GM23338 (cell line): ENCODE data around the gene PRDX3. TPM values are rescaled to one million over a fixed set of nuclear protein-coding genes. Genes with fewer than 3 reads are reported as not detected.

Experiments
- ATAC-seq: fragments of 200-7000 bp; cut with Tn5 transposase; 3 replicates; pipeline ENCODE4 v1.9.1; 2020
- DNase-seq: peaks from one replicate; pipeline ENCODE4 v3.0.0-alpha.2; 2015; ENCODE audit warnings: low spot score
- H2AFZ ChIP-seq: fragments of 200-600 bp; sonication (generic); 2 replicates; pipeline ENCODE4 v1.8.0; 2016; ENCODE audit warnings: antibody characterized with exemption, mild to moderate bottlenecking, moderate library complexity
- H3F3A ChIP-seq: fragments of 200-600 bp; sonication (generic); replicated peaks from 2 replicates; pipeline ENCODE4 v1.8.0; 2017; ENCODE audit warnings: antibody characterized with exemption, mixed run types, low read depth
- H3K27ac ChIP-seq: fragments of 200-600 bp; sonication (generic); 2 replicates; pipeline ENCODE4 v1.6.1; 2016; ENCODE audit warnings: low read depth
- H3K27me3 ChIP-seq: fragments of 200-600 bp; sonication (generic); 2 replicates; pipeline ENCODE4 v1.8.0; 2016; ENCODE audit warnings: mild to moderate bottlenecking, mixed run types, moderate library complexity; ENCODE audit not compliant: insufficient read depth
- H3K36me3 ChIP-seq: fragments of 200-600 bp; sonication (generic); 2 replicates; pipeline ENCODE4 v1.8.0; 2016; ENCODE audit warnings: mild to moderate bottlenecking; ENCODE audit not compliant: insufficient read depth
- H3K4me1 ChIP-seq: fragments of 200-600 bp; sonication (generic); 2 replicates; pipeline ENCODE4 v1.8.0; 2016; ENCODE audit warnings: mild to moderate bottlenecking, moderate library complexity; ENCODE audit not compliant: insufficient read depth
- H3K4me2 ChIP-seq: fragments of 200-600 bp; sonication (generic); 2 replicates; pipeline ENCODE4 v1.7.1; 2017; ENCODE audit warnings: mixed run types
- H3K4me3 ChIP-seq: fragments of 200-600 bp; sonication (generic); 2 replicates; pipeline ENCODE4 v1.6.1; 2016; ENCODE audit warnings: mixed run types
- H3K79me2 ChIP-seq: fragments of 200-600 bp; sonication (generic); replicated peaks from 2 replicates; pipeline ENCODE4 v1.8.0; 2017; ENCODE audit warnings: mild to moderate bottlenecking; ENCODE audit not compliant: insufficient read depth
- H3K9me2 ChIP-seq: fragments of 200-600 bp; sonication (generic); 2 replicates; pipeline ENCODE4 v1.8.0; 2017; ENCODE audit not compliant: insufficient read depth
- H4K20me1 ChIP-seq: fragments of 200-600 bp; sonication (generic); replicated peaks from 2 replicates; pipeline ENCODE4 v1.8.0; 2017; ENCODE audit warnings: mild to moderate bottlenecking; ENCODE audit not compliant: insufficient read depth
- H3K27ac Mint-ChIP-seq: 2 replicates; pipeline ENCODE4 v1.8.0; 2020; ENCODE audit warnings: inconsistent platforms, mild to moderate bottlenecking, moderate library complexity, mixed read lengths
- H3K27me3 Mint-ChIP-seq: 3 replicates; pipeline ENCODE4 v1.8.0; 2022; ENCODE audit warnings: low read depth, mild to moderate bottlenecking, moderate library complexity, mixed read lengths, inconsistent platforms; ENCODE audit not compliant: insufficient read depth, poor library complexity
- H3K36me3 Mint-ChIP-seq: 3 replicates; pipeline ENCODE4 v1.8.0; 2021; ENCODE audit warnings: low read depth, mild to moderate bottlenecking, inconsistent platforms, moderate library complexity, mixed read lengths
- H3K4me1 Mint-ChIP-seq: 3 replicates; pipeline ENCODE4 v1.8.0; 2020; ENCODE audit warnings: mild to moderate bottlenecking, inconsistent platforms, mixed read lengths
- H3K4me3 Mint-ChIP-seq: 3 replicates; pipeline ENCODE4 v1.8.0; 2021; ENCODE audit warnings: moderate library complexity, mild to moderate bottlenecking, inconsistent platforms, mixed read lengths
- H3K9me3 Mint-ChIP-seq: 3 replicates; pipeline ENCODE4 v1.8.0; 2020; ENCODE audit warnings: moderate library complexity, mild to moderate bottlenecking, inconsistent platforms, mixed read lengths
- EZH2phosphoT487 ChIP-seq: fragments of 200-600 bp; sonication (generic); IDR thresholded peaks from one replicate; pipeline ENCODE4 v1.8.1; 2018; ENCODE audit warnings: antibody characterized with exemption; ENCODE audit not compliant: unreplicated experiment
- JUNB ChIP-seq: IDR thresholded peaks from one replicate; pipeline ENCODE4 v1.6.1; 2016; ENCODE audit warnings: antibody characterized with exemption; ENCODE audit not compliant: unreplicated experiment
- STAT1 ChIP-seq: IDR thresholded peaks from one replicate; pipeline ENCODE4 v1.6.1; 2016; ENCODE audit warnings: antibody characterized with exemption; ENCODE audit not compliant: unreplicated experiment
- polyA plus RNA-seq: library from polyadenylated mRNA; unstranded; fragments of >200 nt; fragmentation: Nextera tagmentation; extraction: Ambion mirVana; gene quantifications from 2 replicates; pipeline ENCODE4 v1.2.1, GENCODE V29; 2016
- total RNA-seq: library from RNA; depleted of rRNA; stranded (reverse); fragments of >200 nt; shearing (Covaris generic); gene quantifications from 2 replicates; pipeline ENCODE4 v1.2.3, GENCODE V29; 2014
- TF ChIP-seq, protein P1 (sequence below): fragments of 250-450 bp; sonication (Bioruptor Pico); IDR thresholded peaks from 2 replicates; pipeline ENCODE4 v1.5.0; 2020; ENCODE audit warnings: mild to moderate bottlenecking, moderate library complexity

Gene PRDX3
- total and polyA plus RNA-seq, 2 experiments from 2014 or later, result 275 to 285 TPM

GRCh38 chr10:119166564-119166963 is 12.0 kb downstream of the PRDX3 start (continued):
- TF ChIP-seq, protein P1, sequence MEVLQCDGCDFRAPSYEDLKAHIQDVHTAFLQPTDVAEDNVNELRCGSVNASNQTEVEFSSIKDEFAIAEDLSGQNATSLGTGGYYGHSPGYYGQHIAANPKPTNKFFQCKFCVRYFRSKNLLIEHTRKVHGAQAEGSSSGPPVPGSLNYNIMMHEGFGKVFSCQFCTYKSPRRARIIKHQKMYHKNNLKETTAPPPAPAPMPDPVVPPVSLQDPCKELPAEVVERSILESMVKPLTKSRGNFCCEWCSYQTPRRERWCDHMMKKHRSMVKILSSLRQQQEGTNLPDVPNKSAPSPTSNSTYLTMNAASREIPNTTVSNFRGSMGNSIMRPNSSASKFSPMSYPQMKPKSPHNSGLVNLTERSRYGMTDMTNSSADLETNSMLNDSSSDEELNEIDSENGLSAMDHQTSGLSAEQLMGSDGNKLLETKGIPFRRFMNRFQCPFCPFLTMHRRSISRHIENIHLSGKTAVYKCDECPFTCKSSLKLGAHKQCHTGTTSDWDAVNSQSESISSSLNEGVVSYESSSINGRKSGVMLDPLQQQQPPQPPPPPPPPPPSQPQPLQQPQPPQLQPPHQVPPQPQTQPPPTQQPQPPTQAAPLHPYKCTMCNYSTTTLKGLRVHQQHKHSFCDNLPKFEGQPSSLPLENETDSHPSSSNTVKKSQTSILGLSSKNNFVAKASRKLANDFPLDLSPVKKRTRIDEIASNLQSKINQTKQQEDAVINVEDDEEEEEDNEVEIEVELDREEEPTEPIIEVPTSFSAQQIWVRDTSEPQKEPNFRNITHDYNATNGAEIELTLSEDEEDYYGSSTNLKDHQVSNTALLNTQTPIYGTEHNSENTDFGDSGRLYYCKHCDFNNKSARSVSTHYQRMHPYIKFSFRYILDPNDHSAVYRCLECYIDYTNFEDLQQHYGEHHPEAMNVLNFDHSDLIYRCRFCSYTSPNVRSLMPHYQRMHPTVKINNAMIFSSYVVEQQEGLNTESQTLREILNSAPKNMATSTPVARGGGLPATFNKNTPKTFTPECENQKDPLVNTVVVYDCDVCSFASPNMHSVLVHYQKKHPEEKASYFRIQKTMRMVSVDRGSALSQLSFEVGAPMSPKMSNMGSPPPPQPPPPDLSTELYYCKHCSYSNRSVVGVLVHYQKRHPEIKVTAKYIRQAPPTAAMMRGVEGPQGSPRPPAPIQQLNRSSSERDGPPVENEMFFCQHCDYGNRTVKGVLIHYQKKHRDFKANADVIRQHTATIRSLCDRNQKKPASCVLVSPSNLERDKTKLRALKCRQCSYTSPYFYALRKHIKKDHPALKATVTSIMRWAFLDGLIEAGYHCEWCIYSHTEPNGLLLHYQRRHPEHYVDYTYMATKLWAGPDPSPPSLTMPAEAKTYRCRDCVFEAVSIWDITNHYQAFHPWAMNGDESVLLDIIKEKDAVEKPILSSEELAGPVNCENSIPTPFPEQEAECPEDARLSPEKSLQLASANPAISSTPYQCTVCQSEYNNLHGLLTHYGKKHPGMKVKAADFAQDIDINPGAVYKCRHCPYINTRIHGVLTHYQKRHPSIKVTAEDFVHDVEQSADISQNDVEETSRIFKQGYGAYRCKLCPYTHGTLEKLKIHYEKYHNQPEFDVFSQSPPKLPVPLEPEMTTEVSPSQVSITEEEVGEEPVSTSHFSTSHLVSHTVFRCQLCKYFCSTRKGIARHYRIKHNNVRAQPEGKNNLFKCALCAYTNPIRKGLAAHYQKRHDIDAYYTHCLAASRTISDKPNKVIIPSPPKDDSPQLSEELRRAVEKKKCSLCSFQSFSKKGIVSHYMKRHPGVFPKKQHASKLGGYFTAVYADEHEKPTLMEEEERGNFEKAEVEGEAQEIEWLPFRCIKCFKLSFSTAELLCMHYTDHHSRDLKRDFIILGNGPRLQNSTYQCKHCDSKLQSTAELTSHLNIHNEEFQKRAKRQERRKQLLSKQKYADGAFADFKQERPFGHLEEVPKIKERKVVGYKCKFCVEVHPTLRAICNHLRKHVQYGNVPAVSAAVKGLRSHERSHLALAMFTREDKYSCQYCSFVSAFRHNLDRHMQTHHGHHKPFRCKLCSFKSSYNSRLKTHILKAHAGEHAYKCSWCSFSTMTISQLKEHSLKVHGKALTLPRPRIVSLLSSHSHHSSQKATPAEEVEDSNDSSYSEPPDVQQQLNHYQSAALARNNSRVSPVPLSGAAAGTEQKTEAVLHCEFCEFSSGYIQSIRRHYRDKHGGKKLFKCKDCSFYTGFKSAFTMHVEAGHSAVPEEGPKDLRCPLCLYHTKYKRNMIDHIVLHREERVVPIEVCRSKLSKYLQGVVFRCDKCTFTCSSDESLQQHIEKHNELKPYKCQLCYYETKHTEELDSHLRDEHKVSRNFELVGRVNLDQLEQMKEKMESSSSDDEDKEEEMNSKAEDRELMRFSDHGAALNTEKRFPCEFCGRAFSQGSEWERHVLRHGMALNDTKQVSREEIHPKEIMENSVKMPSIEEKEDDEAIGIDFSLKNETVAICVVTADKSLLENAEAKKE (CRISPR knock-in tag), result no peak
- TF ChIP-seq JUNB, result no peak
- TF ChIP-seq STAT1, result no peak
- TF ChIP-seq EZH2phosphoT487, result no peak

DNA sequence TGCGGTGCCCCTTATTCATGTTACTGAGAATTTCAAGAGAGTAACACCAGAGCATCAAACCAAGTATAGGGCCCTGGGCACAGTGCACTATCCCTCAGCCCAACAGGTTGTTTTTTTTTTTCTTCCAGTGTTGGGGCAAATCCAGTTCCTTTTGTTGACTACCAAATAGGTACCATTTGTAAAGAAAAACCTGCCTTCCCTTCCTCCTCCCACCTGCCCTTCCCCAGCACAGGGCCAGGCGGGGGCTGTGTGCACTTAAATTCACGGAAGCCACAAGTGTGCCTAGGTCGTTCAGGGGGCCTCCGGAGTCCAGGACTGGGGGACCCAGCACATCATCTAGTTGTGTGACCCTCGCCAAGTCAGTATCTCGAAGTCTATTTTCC is 12.5 kb downstream of the PRDX3 start:
- ATAC-seq (peak; percentile 38), DNase-seq (no peak)

More for the DNA sequence above, 12.5 kb downstream of the PRDX3 start:
- Histone ChIP-seq H3K36me3 (peaks cover 32% of the 10 kb centered on the region), H3K4me1 (peaks cover 13% of the 10 kb centered on the region), H3K4me2 (peak overlapping the region; percentile 95), H3K4me3 (peak overlapping the region; percentile 90), H3K9me2 (no peaks in the 10 kb centered on the region), H3K27ac (no peak overlapping the region; the same call in 1 of the 2 replicates), H3F3A (peaks cover 20% of the 10 kb centered on the region; the same call in 1 of the 2 replicates), H3K79me2 (peaks cover 4% of the 10 kb centered on the region), H4K20me1 (peaks cover 13% of the 10 kb centered on the region), H3K27me3 (no peaks in the 10 kb centered on the region), H2AFZ (peak overlapping the region; percentile 91)
- peaks cover 9% of the 10 kb centered on the region for H3K27me3 Mint-ChIP-seq
- H3K4me3 Mint-ChIP-seq, result peak overlapping the region; percentile 88
- TF ChIP-seq, protein P1 (CRISPR knock-in tag), result no peak
- TF ChIP-seq JUNB, result no peak
- TF ChIP-seq STAT1, result no peak
- peaks cover 53% of the 10 kb centered on the region for H3K36me3 Mint-ChIP-seq
- no peaks in the 10 kb centered on the region for H3K9me3 Mint-ChIP-seq
- H3K4me1 Mint-ChIP-seq, result peaks cover 11% of the 10 kb centered on the region
- H3K27ac Mint-ChIP-seq, result 0 out of 2 replicates have a peak overlapping the region, but pooled peaks have one; percentile 48
